Hematopoietic multipotent progenitor cell treated with erythropoietin and hydrocortisone succinate and interleukin-3 and kit ligand, for 15 days (in vitro differentiated cells): ENCODE measurements around the gene DNAJA3.

ENCODE experiments used
- DNase-seq: peaks from one replicate; pipeline ENCODE4 v3.0.0-alpha.2; 2015; ENCODE audit warnings: low spot score

Gene DNAJA3

DNA sequence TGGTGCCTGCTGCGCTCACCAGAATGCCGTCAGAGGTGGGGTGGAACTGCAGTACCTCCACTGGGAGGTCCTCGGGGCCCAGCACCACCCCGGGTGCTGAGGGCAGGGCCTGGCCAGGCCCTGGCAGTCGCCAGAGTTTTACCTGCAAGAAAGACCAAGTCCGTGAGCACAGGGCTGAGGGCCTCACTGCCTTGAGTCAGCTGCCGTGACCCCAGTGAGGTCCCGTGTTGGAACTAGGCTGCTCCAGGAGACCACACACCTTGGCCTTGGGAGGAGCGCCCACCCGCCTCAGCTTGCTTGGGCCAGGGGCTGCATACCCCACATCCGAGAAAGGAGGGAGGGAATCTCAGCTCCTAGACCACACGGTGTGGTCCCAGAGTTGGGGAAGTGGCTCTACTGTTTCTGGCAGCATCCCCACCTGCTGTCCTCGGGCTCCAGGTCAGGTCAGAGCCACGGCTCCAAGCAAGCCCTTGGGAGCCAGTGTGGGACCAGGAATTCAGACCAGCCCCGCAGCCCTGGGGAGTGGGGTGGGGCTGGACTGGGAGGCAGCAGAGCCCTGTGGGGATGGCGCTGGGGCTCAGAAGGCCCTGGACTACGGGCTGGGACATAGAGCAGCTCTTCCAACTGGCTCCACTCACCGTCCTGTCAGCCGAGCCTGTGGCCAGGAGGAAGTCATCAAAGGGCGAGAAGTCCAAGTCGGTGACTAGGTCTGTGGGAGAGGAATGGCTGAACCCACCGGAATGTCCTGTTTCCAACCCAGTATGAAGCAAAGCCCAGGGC lies 17.9 kb upstream of the DNAJA3 start:
- DNase-seq: no peak

- DNase-seq: no peak
These were observed 17.4 kb upstream of the DNAJA3 start for GRCh38 chr16:4408323-4408690.

DNA sequence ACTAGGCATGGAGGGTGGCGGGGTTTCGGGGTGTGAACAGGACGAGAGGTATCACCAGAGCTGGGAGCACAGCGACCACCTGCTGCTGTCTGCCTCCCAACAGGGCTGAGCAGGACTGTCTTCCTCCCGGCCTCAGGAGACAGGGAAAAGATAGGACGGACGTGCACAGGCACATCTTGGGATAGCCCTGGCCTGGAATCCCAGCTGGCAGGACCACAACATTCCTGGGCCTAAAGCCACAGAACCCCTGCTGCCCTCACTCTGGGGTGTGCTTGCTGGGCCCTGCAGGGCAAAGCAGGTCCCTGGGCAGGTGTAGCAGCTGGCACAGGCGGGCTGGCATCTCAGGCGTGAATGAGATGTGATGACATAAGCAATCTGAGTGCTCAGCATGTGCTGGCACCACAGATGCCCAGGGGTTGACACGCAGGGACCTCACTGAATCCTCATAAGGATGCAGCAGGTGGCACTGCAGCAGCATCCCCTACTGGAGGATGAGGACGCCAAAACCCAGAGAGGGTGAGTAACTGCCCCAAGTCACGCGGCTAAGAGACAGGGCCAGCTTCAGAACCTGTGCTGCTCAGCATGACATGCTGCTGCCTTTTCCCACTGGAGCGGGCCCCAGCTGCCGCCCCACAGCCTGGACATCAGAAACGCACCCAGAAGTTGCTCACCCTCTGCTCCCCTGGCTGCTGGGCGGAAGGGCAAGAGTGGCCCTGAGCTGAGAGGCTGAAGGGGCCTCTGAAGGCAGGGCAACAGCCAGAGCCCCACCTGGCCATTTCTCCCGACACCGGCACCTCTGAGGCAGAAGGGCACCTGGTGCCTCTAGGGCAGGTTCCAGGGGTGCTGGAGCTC lies 16.4 kb upstream of the DNAJA3 start:
- no peak for DNase-seq

- no peak for DNase-seq
These were observed 15.2 kb upstream of the DNAJA3 start for GRCh38 chr16:4410335-4411075.

DNA sequence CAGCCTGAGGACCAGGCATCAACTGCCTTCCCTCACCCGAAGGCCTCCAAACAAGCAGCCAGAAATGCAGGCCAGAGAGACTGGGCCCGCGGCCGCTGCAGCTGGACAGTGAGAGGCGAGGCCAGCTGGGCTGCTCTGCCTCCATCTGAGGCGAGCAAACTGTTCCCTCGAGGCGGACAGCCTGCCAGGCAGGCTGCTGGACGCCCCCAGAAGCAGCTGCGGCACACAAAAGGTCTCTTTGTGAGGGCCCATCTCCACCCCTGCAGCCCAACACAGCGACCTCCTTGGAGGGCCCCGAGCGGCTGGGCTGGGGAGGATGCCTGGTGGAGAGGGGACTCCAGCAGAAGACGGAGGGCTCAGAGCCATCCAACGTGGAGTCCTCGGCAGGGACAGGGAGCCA lies 14.0 kb upstream of the DNAJA3 start:
- no peak for DNase-seq

DNA sequence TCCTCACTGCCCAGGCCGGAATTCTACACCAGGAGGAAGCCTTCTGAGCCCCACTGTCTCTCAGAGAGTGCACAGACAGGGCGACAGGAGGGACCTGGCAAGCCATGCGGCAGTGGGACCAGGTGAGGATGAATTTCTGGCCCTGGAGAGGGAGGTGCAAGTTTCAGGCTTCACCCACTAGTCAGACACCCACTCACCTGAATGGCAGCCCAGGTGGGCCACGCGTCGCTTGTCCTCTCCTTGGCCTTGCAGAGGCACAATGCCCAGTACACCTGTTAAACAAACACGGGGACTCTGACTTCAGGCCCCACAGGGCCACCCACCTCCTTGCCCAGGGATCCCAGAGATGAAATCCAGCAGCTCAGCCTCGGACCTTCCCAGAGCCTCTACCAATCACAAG lies 13.5 kb upstream of the DNAJA3 start:
- no peak for DNase-seq

DNA sequence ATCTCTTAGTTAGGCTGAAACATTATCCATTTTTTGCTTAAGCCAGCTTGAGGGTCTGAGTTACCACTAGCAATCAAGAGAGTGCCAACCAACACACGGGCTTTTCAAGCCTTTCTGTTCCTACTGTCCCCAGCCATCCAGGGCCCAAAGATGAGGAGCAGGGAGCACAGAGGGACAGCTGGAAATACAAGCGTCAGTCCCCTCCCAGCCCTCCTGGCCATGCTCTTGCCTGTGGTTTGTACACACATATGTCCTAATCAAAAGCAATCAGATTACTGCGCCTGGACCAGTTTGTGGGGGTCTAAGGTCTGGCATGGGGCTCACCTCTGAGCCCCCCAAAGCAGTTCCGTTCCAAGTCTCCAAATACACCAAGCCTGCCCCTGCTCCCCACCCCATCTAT lies 12.8 kb upstream of the DNAJA3 start:
- DNase-seq: no peak

DNA sequence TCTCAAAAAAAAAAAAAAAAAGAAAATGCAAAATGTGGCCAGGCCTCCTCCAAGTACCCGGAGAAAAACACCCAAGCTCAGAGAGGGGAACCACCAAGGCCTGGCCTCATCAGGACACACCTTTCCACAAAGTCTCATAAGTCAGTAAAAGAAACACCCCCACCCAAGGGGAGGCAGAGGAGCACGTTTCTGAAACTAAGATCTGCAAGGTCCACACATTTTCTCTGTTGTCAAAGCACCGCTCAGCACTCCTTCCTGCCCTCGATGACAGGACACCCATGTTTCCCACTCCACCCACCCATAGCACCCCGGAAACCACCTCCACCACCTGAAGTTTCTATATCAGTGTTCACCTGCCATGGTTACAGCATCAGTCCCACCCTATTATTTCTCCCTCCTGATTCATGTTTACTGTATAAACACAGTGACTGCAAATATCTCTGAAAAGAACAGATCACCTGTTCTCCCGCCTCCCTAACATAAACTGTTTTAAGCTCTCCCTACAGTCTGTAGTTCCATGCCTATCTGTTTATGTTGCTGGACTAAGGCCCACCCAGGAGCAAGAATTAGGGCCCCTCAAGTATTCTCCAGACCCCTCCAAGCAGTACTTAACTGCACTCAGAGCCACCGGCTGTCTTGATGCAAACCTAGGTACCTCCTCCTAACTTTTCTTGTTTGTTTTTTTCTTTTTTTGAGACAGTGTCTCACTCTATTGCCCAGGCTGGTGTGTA lies 11.3 kb upstream of the DNAJA3 start:
- no peak for DNase-seq

GRCh38 chr16:4415538-4416199 lies 10.0 kb upstream of the DNAJA3 start:
- DNase-seq: peak; percentile 40

- peak; percentile 89 for DNase-seq
These were observed 9.3 kb upstream of the DNAJA3 start, which contains the start of gene CORO7 for GRCh38 chr16:4416200-4417032. CORO7 (minus strand) TSS chr16:4416596; CDS start chr16:4416518, 78 bp downstream.

GRCh38 chr16:4419402-4419959 lies 6.2 kb upstream of the DNAJA3 start:
- no peak for DNase-seq

DNA sequence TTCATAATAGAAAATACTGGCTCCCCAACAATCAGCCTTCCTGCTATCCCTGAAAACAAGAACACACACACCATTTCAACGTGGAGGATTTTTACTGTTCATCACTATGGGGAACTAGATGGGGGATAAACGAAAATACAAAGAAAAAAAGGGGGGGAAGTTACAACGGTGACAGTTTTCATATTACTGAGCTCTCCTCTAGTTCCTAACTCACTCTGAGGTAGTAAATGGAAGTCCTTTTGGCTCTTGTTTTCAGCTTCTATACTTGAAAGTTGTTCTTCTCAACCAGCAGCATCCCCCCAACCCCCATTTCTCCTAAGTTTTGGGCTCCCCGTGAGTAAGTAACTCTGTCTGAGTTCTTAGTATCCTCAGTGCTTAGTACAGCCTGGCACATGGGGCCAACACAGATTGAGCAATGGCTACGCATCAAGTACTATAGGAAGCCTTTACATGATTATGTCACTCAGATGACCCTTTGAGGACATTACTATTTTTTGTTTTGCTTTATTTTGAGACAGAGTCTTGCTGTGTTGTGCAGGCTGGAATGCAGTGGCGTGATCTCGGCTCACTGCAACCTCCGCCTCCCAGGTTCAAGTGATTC lies 5.1 kb upstream of the DNAJA3 start:
- DNase-seq: no peak

- DNase-seq: no peak
These were observed 485 bp downstream of the DNAJA3 start for GRCh38 chr16:4426021-4426684.

GRCh38 chr16:4426722-4427372 lies 1.2 kb downstream of the DNAJA3 start:
- no peak for DNase-seq

- no peak for DNase-seq
These were observed 2.8 kb downstream of the DNAJA3 start for GRCh38 chr16:4428500-4428899.

DNA sequence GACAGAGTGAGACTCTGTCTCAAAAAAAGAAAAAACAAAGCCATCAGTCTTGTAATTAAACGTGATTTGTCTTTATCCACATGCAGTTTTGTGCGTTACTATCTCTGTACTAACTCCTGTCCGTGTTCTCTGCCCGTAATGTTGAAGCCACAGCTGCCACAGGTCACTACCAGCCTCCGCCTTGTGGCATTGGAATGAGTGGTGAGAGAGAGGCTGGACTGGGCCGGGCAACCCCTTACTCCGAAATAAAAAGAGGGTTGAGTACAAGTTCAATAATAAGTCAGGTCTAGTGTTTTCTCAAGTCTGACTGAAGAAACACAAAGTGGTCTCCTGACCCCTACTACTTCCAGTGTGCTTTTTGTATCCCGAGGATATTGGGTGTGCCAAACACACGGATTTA lies 5.4 kb downstream of the DNAJA3 start:
- no peak for DNase-seq

DNA sequence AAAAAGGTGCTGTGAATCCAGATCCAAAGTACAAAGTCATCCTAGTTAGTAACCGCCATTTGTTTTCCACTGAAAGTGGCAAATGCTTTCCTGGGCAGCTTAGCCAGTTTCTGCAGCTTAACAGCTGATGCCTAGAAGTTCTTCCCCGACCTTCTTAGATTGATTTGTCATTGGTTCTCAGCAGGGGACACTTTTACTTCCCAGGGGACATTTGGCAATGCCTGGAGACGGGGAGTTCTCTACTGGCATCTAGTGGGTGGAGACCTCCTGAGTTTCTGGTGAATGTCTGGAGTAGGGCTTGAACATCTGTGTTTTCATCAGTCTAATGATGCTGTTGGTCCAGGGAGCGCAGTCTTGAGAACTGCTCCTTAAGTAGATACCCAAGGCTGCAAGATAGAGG lies 7.6 kb downstream of the DNAJA3 start:
- no peak for DNase-seq

- DNase-seq: peak; percentile 9
These were observed 8.5 kb downstream of the DNAJA3 start for GRCh38 chr16:4433914-4434787.
